Measurements from ENCODE around the gene THNSL1.
"Not testable (repeated sequence)": the region's sequence is repeated elsewhere in the genome, so short reads cannot be mapped to it uniquely, and the experiment has no call there.

The THNSL1 gene

GRCh38 chr10:25016376-25017153 is at the start of gene THNSL1:
Gene THNSL1 (plus strand): TSS chr10:25016612. CDS start chr10:25023224, 6,612 bp downstream.
- peak; percentile 92 for DNase-seq

- DNase-seq: no peak
Measured at GRCh38 chr10:24966962-24967481, 49.4 kb upstream of the THNSL1 start.

GRCh38 chr10:24968349-24968748 is 48.1 kb upstream of the THNSL1 start:
- DNase-seq: no peak

- DNase-seq: not testable (repeated sequence)
Measured at GRCh38 chr10:24968951-24969350, 47.5 kb upstream of the THNSL1 start.

- DNase-seq: no peak
Measured at GRCh38 chr10:24969841-24970281, 46.6 kb upstream of the THNSL1 start.

- no peak for DNase-seq
Measured at GRCh38 chr10:24971374-24971773, 45.0 kb upstream of the THNSL1 start.

GRCh38 chr10:24973163-24973562 is 43.2 kb upstream of the THNSL1 start:
- no peak for DNase-seq

- DNase-seq: no peak
Measured at GRCh38 chr10:24974976-24975375, 41.4 kb upstream of the THNSL1 start.

- DNase-seq: no peak
Measured at GRCh38 chr10:24979685-24980084, 36.7 kb upstream of the THNSL1 start.

GRCh38 chr10:24981161-24981710 is 35.2 kb upstream of the THNSL1 start:
- DNase-seq: no peak

GRCh38 chr10:24982319-24983112 is 33.9 kb upstream of the THNSL1 start:
- no peak for DNase-seq

GRCh38 chr10:24983130-24983529 is 33.3 kb upstream of the THNSL1 start:
- no peak for DNase-seq

GRCh38 chr10:24983946-24984345 is 32.5 kb upstream of the THNSL1 start:
- no peak for DNase-seq

GRCh38 chr10:24984906-24985305 is 31.5 kb upstream of the THNSL1 start:
- no peak for DNase-seq

- DNase-seq: no peak
Measured at GRCh38 chr10:24988831-24989640, 27.4 kb upstream of the THNSL1 start.

GRCh38 chr10:24989867-24990266 is 26.5 kb upstream of the THNSL1 start:
- DNase-seq: no peak

GRCh38 chr10:24991298-24991697 is 25.1 kb upstream of the THNSL1 start:
- no peak for DNase-seq

GRCh38 chr10:24992512-24993133 is 23.8 kb upstream of the THNSL1 start:
- DNase-seq: no peak

GRCh38 chr10:24993237-24993958 is 23.0 kb upstream of the THNSL1 start:
- DNase-seq: no peak

GRCh38 chr10:24995072-24995471 is 21.3 kb upstream of the THNSL1 start:
- no peak for DNase-seq

GRCh38 chr10:24998044-24998443 is 18.4 kb upstream of the THNSL1 start:
- DNase-seq: no peak
